Chondrocyte (in vitro differentiated cells): ENCODE results near the gene PIK3R6. TPM values are rescaled to one million over a fixed set of nuclear protein-coding genes. Genes with fewer than 3 reads are reported as not detected.
A peak's percentile ranks its signal among the peaks of the same experiment; 100 is the strongest.

Experiments used
- DNase-seq: peaks from one replicate; pipeline ENCODE4 v3.0.0; 2021; ENCODE audit warnings: mixed read lengths, low spot score
- H3K27ac Mint-ChIP-seq: one replicate; pipeline ENCODE4 v1.8.0; 2021; ENCODE audit warnings: mild to moderate bottlenecking, moderate library complexity, mixed read lengths; ENCODE audit not compliant: unreplicated experiment
- H3K27me3 Mint-ChIP-seq: 2 replicates; pipeline ENCODE4 v1.8.0; 2021; ENCODE audit warnings: low read depth, mixed read lengths
- H3K36me3 Mint-ChIP-seq: 2 replicates; pipeline ENCODE4 v1.8.0; 2021; ENCODE audit warnings: low read depth, mixed read lengths
- H3K4me1 Mint-ChIP-seq: 2 replicates; pipeline ENCODE4 v1.8.0; 2021; ENCODE audit warnings: low read depth, mild to moderate bottlenecking, mixed read lengths
- H3K4me3 Mint-ChIP-seq: one replicate; pipeline ENCODE4 v1.8.0; 2021; ENCODE audit warnings: mild to moderate bottlenecking, moderate library complexity, mixed read lengths; ENCODE audit not compliant: unreplicated experiment
- H3K9me3 Mint-ChIP-seq: 2 replicates; pipeline ENCODE4 v1.8.0; 2021; ENCODE audit warnings: low read depth, mixed read lengths
- CTCF ChIP-seq: fragments of 200-600 bp; sonication (generic); IDR thresholded peaks from 2 replicates; pipeline ENCODE4 v1.5.0; 2021; ENCODE audit warnings: antibody characterized with exemption, mild to moderate bottlenecking, moderate library complexity
- total RNA-seq: library from RNA; stranded (reverse); gene quantifications from 3 replicates; pipeline ENCODE4 v1.2.1, GENCODE V29; 2021

Gene PIK3R6
- total RNA-seq, 1 donor from 2014 or later = not detected

- H3K4me3 Mint-ChIP-seq = no peak overlapping the region
- H3K27me3 Mint-ChIP-seq = no peaks in the 10 kb centered on the region
- H3K4me1 Mint-ChIP-seq = no peaks in the 10 kb centered on the region
Measured at GRCh38 chr17:8792646-8793045, 74.8 kb downstream of the PIK3R6 start.

GRCh38 chr17:8791910-8792270, 75.6 kb downstream of the PIK3R6 start:
- Mint-ChIP-seq H3K36me3 (peaks cover 4% of the 10 kb centered on the region), H3K27me3 (no peaks in the 10 kb centered on the region), H3K4me3 (no peak overlapping the region), H3K9me3 (peaks cover 6% of the 10 kb centered on the region), H3K27ac (no peak overlapping the region), H3K4me1 (no peaks in the 10 kb centered on the region)
- no peak for TF ChIP-seq CTCF
- no peak for DNase-seq

More at GRCh38 chr17:8792646-8793045, 74.8 kb downstream of the PIK3R6 start:
- Mint-ChIP-seq H3K9me3 (peaks cover 6% of the 10 kb centered on the region), H3K36me3 (peaks cover 4% of the 10 kb centered on the region), H3K27ac (no peak overlapping the region)
- DNase-seq = no peak
- TF ChIP-seq CTCF = no peak

GRCh38 chr17:8791248-8791909, 76.1 kb downstream of the PIK3R6 start:
- H3K27me3 Mint-ChIP-seq = no peaks in the 10 kb centered on the region
- peak; percentile 57 for TF ChIP-seq CTCF
- H3K36me3 Mint-ChIP-seq = peaks cover 4% of the 10 kb centered on the region
- H3K4me1 Mint-ChIP-seq = no peaks in the 10 kb centered on the region
- H3K27ac Mint-ChIP-seq = no peak overlapping the region
- H3K4me3 Mint-ChIP-seq = no peak overlapping the region
- DNase-seq = no peak
- peaks cover 6% of the 10 kb centered on the region for H3K9me3 Mint-ChIP-seq

- Mint-ChIP-seq H3K27ac (no peak overlapping the region), H3K9me3 (peaks cover 6% of the 10 kb centered on the region), H3K4me1 (no peaks in the 10 kb centered on the region), H3K27me3 (no peaks in the 10 kb centered on the region), H3K36me3 (peaks cover 4% of the 10 kb centered on the region), H3K4me3 (no peak overlapping the region)
- DNase-seq = no peak
- TF ChIP-seq CTCF = no peak
Measured at GRCh38 chr17:8789743-8790142, 77.7 kb downstream of the PIK3R6 start.

GRCh38 chr17:8788998-8789397, 78.5 kb downstream of the PIK3R6 start:
- Mint-ChIP-seq H3K36me3 (peaks cover 4% of the 10 kb centered on the region), H3K4me1 (no peaks in the 10 kb centered on the region), H3K27me3 (no peaks in the 10 kb centered on the region), H3K27ac (no peak overlapping the region), H3K9me3 (peaks cover 6% of the 10 kb centered on the region), H3K4me3 (no peak overlapping the region)
- no peak for TF ChIP-seq CTCF
- no peak for DNase-seq
